ENCODE results near the gene CUBN. TPM values are rescaled to one million over a fixed set of nuclear protein-coding genes. Genes with fewer than 3 reads are reported as not detected.

Gene CUBN
- total and polyA plus RNA-seq, 9 of the 15 experiments (the other 6 are each of a cell fraction or from before 2014, with no cell fraction given), result 0.04 to 0.33 (median 0.09) TPM

- TF ChIP-seq ZBTB1 (CRISPR knock-in tag; IDR thresholded peaks at IDR 0.05; ENCODE audit: borderline replicate concordance, low read depth) (no peak), TEAD2 (tag; IDR thresholded peaks at IDR 0.05) (no peak), CBX2 (IDR thresholded peaks at IDR 0.05; ENCODE audit: insufficient read depth, low read length, poor library complexity, severe bottlenecking) (no peak), FOSL1 (tag; conservative IDR thresholded peaks at IDR 0.05) (peak; percentile 71), CBFB (CRISPR knock-in tag; IDR thresholded peaks at IDR 0.05) (no peak), POLR2B (IDR thresholded peaks at IDR 0.05; ENCODE audit: low read depth, partially characterized antibody) (peak; percentile 98), MCM3 (IDR thresholded peaks at IDR 0.05) (no peak), IRF2 (CRISPR knock-in tag; IDR thresholded peaks at IDR 0.05) (no peak), TEAD4 (IDR thresholded peaks at IDR 0.05; ENCODE audit: low read length) (peak; percentile 90), TEAD4 (CRISPR knock-in tag; IDR thresholded peaks at IDR 0.05; ENCODE audit: borderline replicate concordance) (no peak), ZNF274 (IDR thresholded peaks at IDR 0.05; ENCODE audit: borderline replicate concordance, low read depth, low read length) (no peak), RNF2 (IDR thresholded peaks at IDR 0.05) (peak; percentile 98), MCM2 (IDR thresholded peaks at IDR 0.05; ENCODE audit: low read depth) (no peak), NBN (IDR thresholded peaks at IDR 0.05; ENCODE audit: low read depth) (peak; percentile 81; the same call in 1 of the 2 replicates), SREBF1 (IDR thresholded peaks at IDR 0.05; ENCODE audit: borderline replicate concordance, low read depth, low read length) (no peak), STAT5B (CRISPR knock-in tag; IDR thresholded peaks at IDR 0.05) (no peak), TGIF2 (CRISPR knock-in tag; IDR thresholded peaks at IDR 0.05) (no peak), RBM17 (IDR thresholded peaks at IDR 0.05; ENCODE audit: borderline replicate concordance, low read depth, low read length) (no peak), EWSR1 (IDR thresholded peaks at IDR 0.05; ENCODE audit: borderline replicate concordance, low read depth, partially characterized antibody) (peak; percentile 80), CXXC5 (CRISPR knock-in tag; IDR thresholded peaks at IDR 0.05) (0 out of 2 replicates have a peak, but pooled peaks have one; percentile 17), WHSC1 (IDR thresholded peaks at IDR 0.05; ENCODE audit: low read length) (no peak), ZFP36 (IDR thresholded peaks at IDR 0.05; ENCODE audit: low read depth, low read length, partially characterized antibody) (no peak), ZNF12 (CRISPR knock-in tag; IDR thresholded peaks at IDR 0.05) (no peak), SIN3B (IDR thresholded peaks at IDR 0.05; ENCODE audit: low read depth) (no peak), HDAC6 (IDR thresholded peaks at IDR 0.05; ENCODE audit: low read depth, low read length) (no peak), SETDB1 (IDR thresholded peaks at IDR 0.05; ENCODE audit: low read length) (no peak), ZNF311 (CRISPR knock-in tag; IDR thresholded peaks at IDR 0.05) (no peak), ZBTB26 (CRISPR knock-in tag; IDR thresholded peaks at IDR 0.05) (peak; percentile 93), ZNF121 (CRISPR knock-in tag; conservative IDR thresholded peaks at IDR 0.05) (no peak), CBFA2T3 (IDR thresholded peaks at IDR 0.05) (peak; percentile 64)
Observed at GRCh38 chr10:16891375-16892313, 238.0 kb downstream of the CUBN start (continued).

All from K562 (cell line).